Keratinocyte (primary cell): ENCODE results near the gene SESN2. TPM values are rescaled to one million over a fixed set of nuclear protein-coding genes. Genes with fewer than 3 reads are reported as not detected.

Experiments
- DNase-seq: peaks from one replicate; pipeline ENCODE4 v3.0.0-alpha.2; 2011; ENCODE audit warnings: low read depth, missing footprints, low spot score
- FAIRE-seq: peaks from 2 replicates; lab custom pipeline; 2011; peaks lifted over from hg19 to GRCh38; lab: Jason Lieb, UNC
- H2AFZ ChIP-seq: 2 replicates; pipeline ENCODE4 v1.6.0; 2012; ENCODE audit warnings: low read length, control low read depth, inconsistent platforms; ENCODE audit not compliant: control insufficient read depth
- H3K27ac ChIP-seq: 2 replicates; pipeline ENCODE4 v1.5.1; 2011; ENCODE audit warnings: low read length; ENCODE audit not compliant: control insufficient read depth, insufficient read depth
- H3K27me3 ChIP-seq: 3 replicates; pipeline ENCODE4 v1.6.0; 2011; ENCODE audit warnings: low read length; ENCODE audit not compliant: control insufficient read depth, insufficient read depth; ENCODE audit errors: extremely low read depth
- H3K36me3 ChIP-seq, 2 experiments: 2 replicates in 1 of 2; 3 replicates in 1 of 2; pipeline ENCODE4 v1.5.1; 2011; ENCODE audit warnings: low read length in 2 of 2, mild to moderate bottlenecking in 1 of 2; ENCODE audit not compliant: control insufficient read depth in 2 of 2, insufficient read depth in 2 of 2; ENCODE audit errors: extremely low read depth in 1 of 2
- H3K4me1 ChIP-seq: 3 replicates; pipeline ENCODE4 v1.5.1; 2011; ENCODE audit warnings: low read length; ENCODE audit not compliant: control insufficient read depth, insufficient read depth; ENCODE audit errors: extremely low read depth
- H3K4me2 ChIP-seq: 3 replicates; pipeline ENCODE4 v1.6.0; 2011; ENCODE audit warnings: low read depth, low read length; ENCODE audit not compliant: control insufficient read depth, insufficient read depth; ENCODE audit errors: extremely low read depth
- H3K4me3 ChIP-seq, 3 experiments: fragments of 200-600 bp in 1 of 3; sonication (generic) in 1 of 3; 2 replicates in 2 of 3; 3 replicates in 1 of 3; pipeline ENCODE4 v1.5.1; 2011 to 2016; ENCODE audit warnings: low read length in 3 of 3, mild to moderate bottlenecking in 3 of 3, control low read depth in 2 of 3, inconsistent platforms in 1 of 3, low read depth in 1 of 3, mixed read lengths in 1 of 3, mixed run types in 1 of 3, moderate library complexity in 1 of 3; ENCODE audit not compliant: control insufficient read depth in 2 of 3, insufficient read depth in 2 of 3; ENCODE audit errors: extremely low read depth in 1 of 3
- H3K79me2 ChIP-seq: 2 replicates; pipeline ENCODE4 v1.6.0; 2012; ENCODE audit warnings: low read length; ENCODE audit not compliant: control insufficient read depth, insufficient read depth
- H3K9ac ChIP-seq: 3 replicates; pipeline ENCODE4 v1.6.0; 2011; ENCODE audit warnings: low read length; ENCODE audit not compliant: control insufficient read depth, insufficient read depth; ENCODE audit errors: extremely low read depth
- H3K9me1 ChIP-seq: 3 replicates; pipeline ENCODE4 v1.6.0; 2011; ENCODE audit warnings: low read length; ENCODE audit not compliant: control insufficient read depth, insufficient read depth; ENCODE audit errors: extremely low read depth
- H3K9me3 ChIP-seq: 2 replicates; pipeline ENCODE4 v1.5.1; 2012; ENCODE audit warnings: low read depth, low read length; ENCODE audit not compliant: control insufficient read depth
- H4K20me1 ChIP-seq: 3 replicates; pipeline ENCODE4 v1.6.0; 2011; ENCODE audit warnings: low read length; ENCODE audit not compliant: control insufficient read depth, insufficient read depth; ENCODE audit errors: extremely low read depth
- EZH2 ChIP-seq: IDR thresholded peaks from one replicate; pipeline ENCODE4 v1.6.1; 2012; ENCODE audit warnings: inconsistent platforms, mild to moderate bottlenecking, low read length, moderate library complexity
- dilution Hi-C: fragments of 300-500 bp; cut with MboI; formaldehyde crosslinking; loops from one replicate; pipeline ENCODE4 v1.7.0; 2020; ENCODE audit warnings: low sequenced_read_pairs; ENCODE audit not compliant: extremely low pct_ligation_motif_present
- polyA plus RNA-seq, 5 experiments: library from polyadenylated mRNA; depleted of rRNA in 3 of 5; stranded (reverse) in 3 of 5; stranded (forward) in 1 of 5; unstranded in 1 of 5; fragments of >200 nt; gene quantifications; 1 replicate in 1 of 5; 2 replicates in 3 of 5; 3 replicates in 1 of 5; pipeline versions ENCODE4 v1.2.1 to v1.2.3, GENCODE V29; 2011 to 2012; ENCODE audit warnings: missing spikeins in 2 of 5, low read depth in 1 of 5, low replicate concordance in 1 of 5
- TF ChIP-seq, protein P1 (sequence below), 3 experiments: IDR thresholded peaks in 1 of 3; conservative IDR thresholded peaks in 1 of 3; optimal IDR thresholded peaks in 1 of 3; 2 replicates in 2 of 3; 3 replicates in 1 of 3; pipeline versions ENCODE3 to v1.5.1; 2011; ENCODE audit warnings: low read length in 3 of 3, mild to moderate bottlenecking in 3 of 3, moderate library complexity in 2 of 3, control low read depth in 1 of 3, inconsistent platforms in 1 of 3; ENCODE audit not compliant: insufficient read depth in 2 of 3; ENCODE audit errors: extremely low read depth in 1 of 3

The SESN2 gene
- polyA plus RNA-seq, 1 donor (not counting 4 experiments of a cell fraction or from before 2014, with no cell fraction given), result 13.5 TPM

DNA sequence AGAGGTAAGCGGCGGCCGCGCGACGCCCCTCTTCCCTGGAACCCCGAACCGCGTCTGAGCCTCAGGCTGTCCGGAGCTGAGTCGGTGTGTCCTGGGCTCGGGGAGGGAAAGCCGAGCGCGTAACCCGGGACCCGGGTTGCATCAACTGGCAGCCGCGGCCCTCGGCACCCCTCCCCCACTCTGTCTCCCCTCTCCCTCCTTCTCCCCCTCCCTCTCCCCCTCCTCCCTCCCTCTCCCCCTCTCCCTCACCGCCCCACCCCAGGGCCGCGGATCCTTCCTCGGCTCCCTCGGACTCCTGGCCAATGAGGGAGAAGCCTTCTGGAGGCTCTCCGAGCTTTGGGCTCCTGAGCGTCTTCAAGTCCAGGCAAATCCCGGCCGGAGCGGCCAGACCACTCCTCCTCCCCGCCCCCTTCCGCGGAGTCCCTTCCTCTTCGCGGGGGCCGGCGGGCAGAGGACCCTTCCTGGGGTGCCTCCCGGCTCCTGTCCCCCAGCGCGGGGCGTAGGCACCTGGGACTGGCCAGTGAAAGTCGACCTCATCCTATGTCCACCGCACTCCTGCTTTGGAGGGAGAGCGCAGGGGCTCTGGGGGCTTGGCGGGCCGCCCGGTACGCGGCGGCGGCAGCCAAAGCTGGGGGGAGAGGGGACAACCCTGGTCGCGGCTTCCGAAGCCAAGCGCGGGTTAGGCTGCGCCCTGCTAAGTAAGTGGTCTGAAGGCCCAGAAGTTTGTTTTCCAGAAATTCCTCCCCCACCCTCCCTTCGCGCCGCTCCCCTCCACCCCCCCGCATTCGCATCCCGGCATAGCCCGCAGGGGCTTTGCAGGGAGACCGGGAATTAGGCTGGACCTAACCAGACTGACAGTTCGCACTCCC, 850 bp downstream of the SESN2 start:
- H3K27ac ChIP-seq, result peak overlapping the region; percentile 87
- H3K4me1 ChIP-seq, result peaks cover 25% of the 10 kb centered on the region
- FAIRE-seq (no peak), DNase-seq (no peak)
- H3K4me3 ChIP-seq, result peak overlapping the region; percentile 95 to 100 (median 97)
- H3K36me3 ChIP-seq, result peaks cover 1 to 31% of the 10 kb centered on the region in 2 experiments
- peaks cover 58% of the 10 kb centered on the region for H3K79me2 ChIP-seq
- H3K9me3 ChIP-seq, result no peaks in the 10 kb centered on the region
- dilution Hi-C loops, result no loop called here
- no peaks in the 10 kb centered on the region for H3K27me3 ChIP-seq
- H4K20me1 ChIP-seq, result peaks cover 33% of the 10 kb centered on the region
- H3K9me1 ChIP-seq, result peaks cover 10% of the 10 kb centered on the region
- TF ChIP-seq, protein P1, sequence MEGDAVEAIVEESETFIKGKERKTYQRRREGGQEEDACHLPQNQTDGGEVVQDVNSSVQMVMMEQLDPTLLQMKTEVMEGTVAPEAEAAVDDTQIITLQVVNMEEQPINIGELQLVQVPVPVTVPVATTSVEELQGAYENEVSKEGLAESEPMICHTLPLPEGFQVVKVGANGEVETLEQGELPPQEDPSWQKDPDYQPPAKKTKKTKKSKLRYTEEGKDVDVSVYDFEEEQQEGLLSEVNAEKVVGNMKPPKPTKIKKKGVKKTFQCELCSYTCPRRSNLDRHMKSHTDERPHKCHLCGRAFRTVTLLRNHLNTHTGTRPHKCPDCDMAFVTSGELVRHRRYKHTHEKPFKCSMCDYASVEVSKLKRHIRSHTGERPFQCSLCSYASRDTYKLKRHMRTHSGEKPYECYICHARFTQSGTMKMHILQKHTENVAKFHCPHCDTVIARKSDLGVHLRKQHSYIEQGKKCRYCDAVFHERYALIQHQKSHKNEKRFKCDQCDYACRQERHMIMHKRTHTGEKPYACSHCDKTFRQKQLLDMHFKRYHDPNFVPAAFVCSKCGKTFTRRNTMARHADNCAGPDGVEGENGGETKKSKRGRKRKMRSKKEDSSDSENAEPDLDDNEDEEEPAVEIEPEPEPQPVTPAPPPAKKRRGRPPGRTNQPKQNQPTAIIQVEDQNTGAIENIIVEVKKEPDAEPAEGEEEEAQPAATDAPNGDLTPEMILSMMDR (optimal IDR thresholded peaks at IDR 0.05 in 1 of 3, IDR thresholded peaks at IDR 0.05 in 1 of 3, conservative IDR thresholded peaks at IDR 0.05 in 1 of 3; ENCODE audit: extremely low read depth in 1 of 3, insufficient read depth in 2 of 3, low read length in 3 of 3), result no peak
- no peak for TF ChIP-seq EZH2
- peak overlapping the region; percentile 96 for H3K4me2 ChIP-seq
- H2AFZ ChIP-seq, result peak overlapping the region; percentile 30
- peak overlapping the region; percentile 92 for H3K9ac ChIP-seq

DNA sequence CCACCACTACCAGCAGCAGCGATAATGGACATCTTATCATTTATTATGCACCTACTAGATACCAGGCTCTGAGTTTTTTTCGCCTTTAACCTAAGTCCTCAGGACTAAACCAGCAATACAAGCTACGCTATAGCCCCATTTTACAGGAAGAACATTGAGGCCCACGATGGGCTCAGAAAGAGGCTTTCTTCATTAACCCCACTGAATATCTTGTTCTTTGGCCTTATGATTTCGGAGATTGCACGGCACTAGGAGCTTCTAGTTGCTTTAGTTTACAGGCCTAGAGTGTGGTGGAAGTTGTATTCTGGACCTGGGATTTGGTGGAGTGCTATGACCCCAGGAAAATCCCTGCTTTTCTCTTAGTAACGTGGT, 1.5 kb downstream of the SESN2 start:
- H3K79me2 ChIP-seq, result peaks cover 63% of the 10 kb centered on the region
- H3K36me3 ChIP-seq, result peaks cover 1 to 31% of the 10 kb centered on the region in 2 experiments
- H3K9ac ChIP-seq, result peak overlapping the region; percentile 92
- no peaks in the 10 kb centered on the region for H3K27me3 ChIP-seq
- H3K4me1 ChIP-seq, result peaks cover 25% of the 10 kb centered on the region
- H3K4me2 ChIP-seq, result peak overlapping the region; percentile 96
- no peak for TF ChIP-seq EZH2
- TF ChIP-seq, protein P1 (optimal IDR thresholded peaks at IDR 0.05 in 1 of 3, IDR thresholded peaks at IDR 0.05 in 1 of 3, conservative IDR thresholded peaks at IDR 0.05 in 1 of 3; ENCODE audit: extremely low read depth in 1 of 3, insufficient read depth in 2 of 3, low read length in 3 of 3), result no peak
- peaks cover 10% of the 10 kb centered on the region for H3K9me1 ChIP-seq
- H2AFZ ChIP-seq, result no peak overlapping the region
- no peaks in the 10 kb centered on the region for H3K9me3 ChIP-seq
- dilution Hi-C loops, result no loop called here
- peak overlapping the region; percentile 95 to 100 (median 97) for H3K4me3 ChIP-seq
- no peak for FAIRE-seq
- peak overlapping the region; percentile 27 for H3K27ac ChIP-seq
- no peak for DNase-seq
- H4K20me1 ChIP-seq, result peaks cover 34% of the 10 kb centered on the region
